ENCODE results near the gene TRIM9. TPM values are rescaled to one million over a fixed set of nuclear protein-coding genes. Genes with fewer than 3 reads are reported as not detected.

TRIM9 gene
- total RNA-seq, 1 donor from 2014 or later = under 0.01 TPM

DNA sequence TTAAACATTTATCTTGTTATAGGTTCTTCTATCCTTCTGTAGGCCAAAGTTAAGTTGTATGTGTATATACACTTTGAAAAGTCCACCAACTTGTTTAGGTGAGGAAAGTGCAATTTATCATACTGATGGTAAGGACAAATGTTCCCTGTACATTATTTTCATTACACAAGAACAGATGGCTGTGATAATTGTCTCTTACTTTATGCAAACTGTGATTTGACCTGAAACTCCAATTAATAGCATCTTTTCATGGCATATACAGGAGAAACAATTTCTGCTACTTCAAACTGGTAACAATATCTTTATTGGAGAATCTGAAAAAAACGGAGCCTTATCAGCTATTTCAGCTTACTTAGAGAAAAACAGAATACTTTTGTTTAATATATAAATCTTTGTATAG, 5.6 kb downstream of the TRIM9 start:
- no peak for FAIRE-seq
- TF ChIP-seq, protein P1, sequence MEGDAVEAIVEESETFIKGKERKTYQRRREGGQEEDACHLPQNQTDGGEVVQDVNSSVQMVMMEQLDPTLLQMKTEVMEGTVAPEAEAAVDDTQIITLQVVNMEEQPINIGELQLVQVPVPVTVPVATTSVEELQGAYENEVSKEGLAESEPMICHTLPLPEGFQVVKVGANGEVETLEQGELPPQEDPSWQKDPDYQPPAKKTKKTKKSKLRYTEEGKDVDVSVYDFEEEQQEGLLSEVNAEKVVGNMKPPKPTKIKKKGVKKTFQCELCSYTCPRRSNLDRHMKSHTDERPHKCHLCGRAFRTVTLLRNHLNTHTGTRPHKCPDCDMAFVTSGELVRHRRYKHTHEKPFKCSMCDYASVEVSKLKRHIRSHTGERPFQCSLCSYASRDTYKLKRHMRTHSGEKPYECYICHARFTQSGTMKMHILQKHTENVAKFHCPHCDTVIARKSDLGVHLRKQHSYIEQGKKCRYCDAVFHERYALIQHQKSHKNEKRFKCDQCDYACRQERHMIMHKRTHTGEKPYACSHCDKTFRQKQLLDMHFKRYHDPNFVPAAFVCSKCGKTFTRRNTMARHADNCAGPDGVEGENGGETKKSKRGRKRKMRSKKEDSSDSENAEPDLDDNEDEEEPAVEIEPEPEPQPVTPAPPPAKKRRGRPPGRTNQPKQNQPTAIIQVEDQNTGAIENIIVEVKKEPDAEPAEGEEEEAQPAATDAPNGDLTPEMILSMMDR (IDR thresholded peaks at IDR 0.05; ENCODE audit: insufficient read depth, low read length, severe bottlenecking) = no peak
- H3K27me3 ChIP-seq (ENCODE audit: control insufficient read depth, insufficient read depth, low read length) = peaks cover 8% of the 10 kb centered on the region
- no peak for DNase-seq (ENCODE audit: low read depth)
- H3K36me3 ChIP-seq (ENCODE audit: control insufficient read depth, insufficient read depth, low read length) = no peaks in the 10 kb centered on the region
- no peak overlapping the region for H3K4me3 ChIP-seq (ENCODE audit: low read depth, low read length)

DNA sequence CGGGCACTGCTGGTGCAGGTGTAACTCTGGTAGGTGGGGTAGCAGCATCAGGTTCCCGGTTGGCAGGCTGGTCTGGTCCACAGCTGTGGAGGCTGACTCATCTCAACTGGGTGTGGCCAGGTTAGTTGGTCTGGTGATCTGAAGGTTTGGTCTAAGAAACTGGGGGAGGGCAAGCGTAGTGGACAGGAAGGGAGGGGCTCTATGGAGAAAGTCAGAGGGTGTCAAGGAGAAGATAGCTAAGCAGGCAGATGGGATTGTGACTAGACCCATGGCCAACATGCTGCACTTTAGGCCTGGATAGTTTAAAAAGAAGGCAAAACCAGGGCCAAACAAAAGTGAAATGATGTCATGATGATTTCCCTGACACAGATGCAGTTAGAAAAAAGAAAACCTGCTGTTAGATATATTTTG, 7.9 kb downstream of the TRIM9 start:
- no peaks in the 10 kb centered on the region for H3K27me3 ChIP-seq (ENCODE audit: control insufficient read depth, insufficient read depth, low read length)
- no peaks in the 10 kb centered on the region for H3K36me3 ChIP-seq (ENCODE audit: control insufficient read depth, insufficient read depth, low read length)
- DNase-seq (ENCODE audit: low read depth) (peak; percentile 82), FAIRE-seq (no peak)
- TF ChIP-seq, protein P1 (IDR thresholded peaks at IDR 0.05; ENCODE audit: insufficient read depth, low read length, severe bottlenecking) = no peak
- no peak overlapping the region for H3K4me3 ChIP-seq (ENCODE audit: low read depth, low read length)

DNA sequence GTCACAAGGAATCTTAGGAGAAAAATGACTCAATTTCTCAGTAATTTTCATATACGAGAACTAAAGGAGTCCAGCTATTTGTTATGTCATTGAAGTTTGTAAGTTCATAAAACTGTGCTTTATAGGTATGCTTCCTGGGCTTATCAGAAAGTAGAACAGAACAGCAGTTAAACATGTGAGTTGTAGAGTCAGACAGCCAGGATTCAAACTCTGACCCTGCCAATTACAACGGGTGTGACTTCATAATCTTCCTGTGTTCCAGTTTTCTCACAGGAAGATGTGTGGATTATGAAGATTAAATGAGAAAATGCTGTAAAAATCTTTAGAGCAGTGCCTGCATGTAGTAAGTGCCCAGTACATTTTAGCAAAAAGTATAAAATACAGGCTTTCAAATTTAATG, 8.9 kb downstream of the TRIM9 start:
- FAIRE-seq (no peak), DNase-seq (ENCODE audit: low read depth) (no peak)
- Histone ChIP-seq H3K36me3 (ENCODE audit: control insufficient read depth, insufficient read depth, low read length) (no peaks in the 10 kb centered on the region), H3K4me3 (ENCODE audit: low read depth, low read length) (no peak overlapping the region), H3K27me3 (ENCODE audit: control insufficient read depth, insufficient read depth, low read length) (no peaks in the 10 kb centered on the region)
- TF ChIP-seq, protein P1 (IDR thresholded peaks at IDR 0.05; ENCODE audit: insufficient read depth, low read length, severe bottlenecking) = no peak

DNA sequence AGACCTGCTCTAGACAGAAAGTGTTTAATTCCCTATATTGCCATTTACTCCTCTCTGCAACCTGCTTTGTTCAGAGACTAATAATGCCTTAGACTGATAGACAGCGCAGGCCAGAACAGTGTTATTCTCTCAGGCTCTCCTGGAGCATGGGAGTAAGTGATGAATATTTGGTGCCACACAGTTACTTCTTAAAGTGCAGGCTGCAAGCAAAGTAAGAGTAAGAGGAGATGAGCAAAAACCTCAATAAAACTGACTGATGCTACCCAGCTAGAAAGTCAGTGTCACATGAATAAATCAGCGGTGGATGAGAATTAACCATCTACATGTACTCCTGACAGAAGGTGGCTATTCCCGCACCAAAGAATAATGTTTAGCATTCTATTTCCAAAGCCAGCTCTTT, 9.9 kb downstream of the TRIM9 start:
- Histone ChIP-seq H3K36me3 (ENCODE audit: control insufficient read depth, insufficient read depth, low read length) (no peaks in the 10 kb centered on the region), H3K4me3 (ENCODE audit: low read depth, low read length) (no peak overlapping the region), H3K27me3 (ENCODE audit: control insufficient read depth, insufficient read depth, low read length) (no peaks in the 10 kb centered on the region)
- TF ChIP-seq, protein P1 (IDR thresholded peaks at IDR 0.05; ENCODE audit: insufficient read depth, low read length, severe bottlenecking) = no peak
- FAIRE-seq = no peak
- DNase-seq (ENCODE audit: low read depth) = no peak

DNA sequence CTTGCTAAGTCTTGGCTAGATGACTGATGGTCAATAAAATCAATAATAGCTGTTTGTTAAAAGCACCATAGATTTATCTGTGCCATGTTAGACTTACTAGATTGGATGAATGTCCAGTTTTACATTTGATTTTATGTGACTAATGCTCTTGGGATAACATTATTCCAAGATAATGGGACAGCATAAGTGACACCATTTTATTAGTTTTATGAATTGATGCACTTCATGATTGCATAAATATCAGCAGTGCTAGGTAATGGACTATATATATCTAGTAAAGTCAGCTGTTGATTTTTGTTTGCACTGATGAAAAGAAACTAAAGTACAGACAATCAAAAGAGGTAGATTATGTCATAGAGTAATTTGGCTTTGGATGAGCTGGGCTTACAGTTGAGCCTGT, 10.4 kb downstream of the TRIM9 start:
- Histone ChIP-seq H3K4me3 (ENCODE audit: low read depth, low read length) (no peak overlapping the region), H3K27me3 (ENCODE audit: control insufficient read depth, insufficient read depth, low read length) (no peaks in the 10 kb centered on the region), H3K36me3 (ENCODE audit: control insufficient read depth, insufficient read depth, low read length) (no peaks in the 10 kb centered on the region)
- DNase-seq (ENCODE audit: low read depth) (no peak), FAIRE-seq (no peak)
- TF ChIP-seq, protein P1 (IDR thresholded peaks at IDR 0.05; ENCODE audit: insufficient read depth, low read length, severe bottlenecking) = no peak

DNA sequence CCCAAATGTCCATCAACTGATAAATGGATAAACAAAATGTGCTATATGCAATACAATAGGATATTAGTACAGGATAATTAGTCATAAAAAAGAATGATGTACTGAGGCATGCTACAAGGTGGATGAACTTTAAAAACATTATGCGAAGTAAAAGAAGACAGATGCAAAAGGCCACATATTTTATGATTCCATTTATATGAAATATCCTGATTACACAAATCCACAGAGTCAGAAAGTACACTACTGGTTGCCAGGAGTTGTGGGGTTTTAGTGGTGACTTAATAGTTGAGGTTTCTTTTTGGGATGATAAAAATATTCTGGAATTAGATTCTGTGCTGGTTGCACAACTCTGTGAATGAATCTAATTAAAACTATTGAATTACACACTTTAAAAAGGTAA, 12.6 kb downstream of the TRIM9 start:
- H3K4me3 ChIP-seq (ENCODE audit: low read depth, low read length) = no peak overlapping the region
- FAIRE-seq = no peak
- no peak for DNase-seq (ENCODE audit: low read depth)
- TF ChIP-seq, protein P1 (IDR thresholded peaks at IDR 0.05; ENCODE audit: insufficient read depth, low read length, severe bottlenecking) = no peak
- H3K27me3 ChIP-seq (ENCODE audit: control insufficient read depth, insufficient read depth, low read length) = no peaks in the 10 kb centered on the region
- no peaks in the 10 kb centered on the region for H3K36me3 ChIP-seq (ENCODE audit: control insufficient read depth, insufficient read depth, low read length)
